ENCODE data around the gene FHAD1.

GRCh38 chr1:15440357-15440756, 193.3 kb downstream of the FHAD1 start:
- TF ChIP-seq EZH2 (IDR thresholded peaks at IDR 0.05; ENCODE audit: borderline replicate concordance, low read depth, low read length, poor library complexity, severe bottlenecking) (no peak), CTCF (conservative IDR thresholded peaks at IDR 0.05; ENCODE audit: low read depth, low read length) (no peak)
